ENCODE data around the gene SLC35G6.
A peak's percentile ranks its signal among the peaks of the same experiment; 100 is the strongest.
"Not testable (repeated sequence)": the region's sequence is repeated elsewhere in the genome, so short reads cannot be mapped to it uniquely, and the experiment has no call there.

The SLC35G6 gene

DNA sequence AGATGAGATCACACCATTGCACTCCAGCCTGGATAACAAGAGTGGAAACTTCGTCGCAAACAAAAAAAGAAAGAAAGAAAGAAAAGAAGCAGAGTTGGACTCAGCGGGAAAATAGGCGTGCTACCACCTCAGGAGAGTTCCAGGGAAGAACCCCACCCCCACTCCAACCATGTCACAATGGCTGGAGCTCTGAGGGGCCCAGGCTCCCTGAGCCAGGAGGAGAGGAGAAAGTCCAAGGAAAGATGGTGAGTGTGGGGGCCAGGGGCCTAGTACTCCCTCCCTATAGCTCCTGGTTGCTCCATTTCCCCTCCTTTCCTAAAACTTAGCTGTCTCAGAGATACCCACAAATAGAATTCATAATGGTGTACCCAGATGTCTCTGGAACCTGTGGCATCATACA, at the start of gene SLC35G6:
TSS of gene SLC35G6 (plus strand) at position 172 of the 400 bp plus-strand sequence. CDS start at position 243, 71 bp downstream.
- not testable (repeated sequence) for DNase-seq

GRCh38 chr17:7432296-7432695, 49.0 kb upstream of the SLC35G6 start:
- DNase-seq = no peak

DNA sequence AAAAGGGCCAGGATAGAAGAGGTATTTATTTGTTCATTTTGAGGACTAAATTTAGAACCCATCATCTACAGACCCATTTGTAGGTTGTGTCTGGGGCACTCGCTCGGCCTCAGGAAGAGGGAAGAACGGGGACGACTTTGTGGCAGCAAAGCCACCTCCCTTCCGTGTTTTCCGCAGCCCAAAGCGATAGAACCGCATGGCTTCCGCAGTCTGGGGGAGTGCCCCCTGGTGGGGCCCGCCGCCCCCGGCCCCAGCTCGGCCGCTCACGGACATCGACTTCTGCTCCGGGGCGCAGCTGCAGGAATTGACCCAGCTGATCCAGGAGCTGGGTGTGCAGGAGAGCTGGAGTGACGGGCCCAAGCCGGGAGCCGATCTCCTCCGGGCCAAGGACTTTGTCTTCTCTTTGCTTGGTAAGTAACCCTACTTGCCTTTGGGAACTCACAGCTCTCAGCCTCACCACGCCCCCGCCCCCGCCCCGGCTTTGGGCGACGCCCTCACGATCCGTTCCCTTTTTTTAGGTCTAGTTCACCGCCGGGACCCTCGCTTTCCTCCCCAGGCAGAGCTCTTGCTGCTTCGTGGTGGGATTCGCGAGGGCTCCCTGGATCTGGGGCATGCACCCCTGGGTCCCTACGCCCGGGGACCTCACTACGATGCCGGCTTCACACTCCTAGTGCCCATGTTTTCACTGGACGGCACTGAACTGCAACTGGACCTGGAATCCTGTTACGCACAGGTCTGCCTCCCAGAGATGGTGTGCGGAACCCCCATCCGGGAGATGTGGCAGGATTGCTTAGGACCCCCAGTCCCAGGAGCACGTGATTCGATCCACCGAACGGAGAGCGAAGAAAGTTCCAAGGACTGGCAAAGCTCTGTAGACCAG, 45.3 kb upstream of the SLC35G6 start:
- DNase-seq = peak; percentile 57 to 60

GRCh38 chr17:7436556-7437368, 44.5 kb upstream of the SLC35G6 start:
- peak; percentile 74 to 78 for DNase-seq

- DNase-seq = no peak
These were observed 43.8 kb upstream of the SLC35G6 start for GRCh38 chr17:7437369-7437863.

GRCh38 chr17:7437950-7438614, 43.2 kb upstream of the SLC35G6 start:
- peak; percentile 55 to 64 for DNase-seq

DNA sequence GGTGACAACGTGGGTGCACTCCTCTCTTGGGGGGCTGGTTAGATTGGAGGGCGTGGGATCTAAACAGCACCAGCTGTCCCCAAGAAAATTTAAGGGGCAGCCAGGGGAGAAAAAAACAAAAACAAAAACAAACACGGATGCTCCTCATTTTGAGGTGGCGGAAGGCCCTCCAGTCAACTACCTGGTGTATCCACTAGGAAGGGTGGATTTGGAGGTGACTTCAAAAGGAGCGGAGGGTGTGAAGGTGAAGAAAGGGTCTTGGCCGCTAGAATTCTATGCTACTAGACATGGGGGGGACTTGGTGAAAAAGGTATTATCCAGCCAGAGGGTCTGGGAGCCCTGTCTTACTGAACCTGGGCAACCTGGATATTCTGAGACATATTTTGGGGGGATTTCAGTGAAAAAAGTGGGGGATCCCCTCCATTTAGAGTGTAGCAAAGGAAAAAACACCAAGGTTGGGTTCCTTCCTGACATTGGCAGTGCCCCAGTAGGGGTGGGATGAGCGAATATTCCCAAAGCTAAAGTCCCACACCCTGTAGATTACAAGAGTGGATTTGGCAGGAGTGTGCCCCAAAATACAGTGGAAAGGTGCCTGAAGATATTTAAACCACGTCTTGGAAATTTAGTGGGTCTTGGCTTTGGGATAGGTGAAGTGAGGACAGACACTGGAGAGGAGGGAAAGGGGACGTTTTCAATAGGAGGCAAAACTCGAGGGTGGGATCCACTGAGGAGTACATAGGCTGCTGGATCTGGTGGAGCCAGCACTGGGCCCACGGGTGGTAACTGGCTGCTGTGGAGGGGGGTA, 42.4 kb upstream of the SLC35G6 start:
- DNase-seq = no peak

DNA sequence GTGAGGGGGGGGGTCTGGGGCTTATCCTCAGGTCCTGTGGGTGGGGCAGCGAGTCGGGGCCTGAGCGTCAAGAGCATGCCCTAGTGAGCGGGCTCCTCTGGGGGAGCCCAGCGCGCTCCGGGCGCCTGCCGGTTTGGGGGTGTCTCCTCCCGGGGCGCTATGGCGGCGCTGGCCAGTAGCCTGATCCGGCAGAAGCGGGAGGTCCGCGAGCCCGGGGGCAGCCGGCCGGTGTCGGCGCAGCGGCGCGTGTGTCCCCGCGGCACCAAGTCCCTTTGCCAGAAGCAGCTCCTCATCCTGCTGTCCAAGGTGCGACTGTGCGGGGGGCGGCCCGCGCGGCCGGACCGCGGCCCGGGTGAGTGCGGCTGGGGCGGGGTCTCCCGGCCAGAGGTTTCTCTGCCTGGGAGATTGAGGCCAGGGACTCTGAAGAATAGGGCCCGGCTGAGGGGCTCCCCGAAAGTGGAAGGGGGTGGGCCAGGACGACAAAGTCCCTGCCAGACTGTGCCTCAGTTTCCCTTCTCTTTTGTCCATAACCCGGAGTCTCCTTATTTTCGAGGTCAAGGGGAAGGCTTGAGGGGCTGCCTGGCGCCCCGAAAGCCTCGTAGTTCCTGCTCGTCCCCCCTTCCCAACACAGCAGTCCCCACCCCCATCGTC, 41.7 kb upstream of the SLC35G6 start, which contains the start of gene FGF11:
TSS of gene FGF11 (plus strand) at position 51 of the 651 bp plus-strand sequence. CDS start at position 160, 109 bp downstream.
- no peak for DNase-seq

DNA sequence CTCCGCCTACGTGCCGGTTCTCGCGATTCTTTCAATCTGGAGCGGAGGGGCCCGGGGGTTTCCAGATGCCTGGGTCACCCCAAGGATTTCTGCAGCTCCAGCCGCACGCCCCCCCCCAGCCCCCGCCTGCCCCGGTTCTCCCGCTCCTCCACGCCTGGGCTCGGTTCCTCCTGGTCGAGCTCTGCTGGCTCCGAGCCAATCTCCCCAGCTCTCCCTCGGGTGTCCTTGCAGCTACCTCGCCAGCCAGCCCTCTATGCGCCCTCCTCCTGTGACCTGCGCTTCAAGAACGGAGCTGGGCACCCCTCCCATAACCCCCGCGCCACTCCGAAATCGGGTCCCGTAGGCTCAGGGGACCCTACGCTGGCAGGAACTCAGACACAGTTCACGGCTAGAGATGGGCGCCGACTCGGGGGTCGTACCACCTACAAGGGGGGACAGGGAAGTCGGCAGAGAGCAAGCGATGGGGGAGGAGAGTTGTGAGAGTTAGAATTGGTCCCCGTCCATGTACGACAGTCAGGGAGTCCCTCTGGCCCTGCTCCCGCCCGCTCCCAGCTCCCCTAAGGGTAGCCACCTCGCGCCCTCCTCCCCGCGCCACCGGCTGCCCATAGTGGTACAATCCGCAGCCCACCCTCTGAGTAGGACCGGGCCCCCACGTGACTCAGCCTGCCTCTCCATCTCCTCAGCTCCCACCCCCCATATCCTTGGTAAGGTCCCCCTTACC, 41.0 kb upstream of the SLC35G6 start:
- peak; percentile 21 to 35 for DNase-seq

- DNase-seq = no peak
These were observed 40.4 kb upstream of the SLC35G6 start for GRCh38 chr17:7440834-7441195.

GRCh38 chr17:7441266-7441665, 40.0 kb upstream of the SLC35G6 start:
- DNase-seq = no peak

DNA sequence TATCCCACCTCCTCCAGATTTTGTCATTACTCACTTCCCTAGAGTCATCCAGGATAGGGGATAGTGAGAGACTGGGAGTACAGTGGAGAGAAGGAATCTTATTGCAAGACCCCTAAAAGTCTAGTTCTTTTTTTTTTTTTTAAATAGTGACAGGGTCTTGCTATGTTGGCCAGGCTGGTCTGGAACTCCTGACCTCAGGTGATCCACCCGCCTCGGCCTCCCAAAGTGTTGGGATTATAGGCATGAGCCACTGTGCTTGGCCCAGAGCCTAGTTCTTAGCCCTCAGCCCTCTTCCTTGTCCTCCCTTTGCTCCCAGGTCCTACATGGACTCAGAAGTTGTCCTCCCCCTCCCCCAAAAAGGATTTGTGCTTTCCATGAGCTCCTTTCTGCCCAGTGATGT, 39.1 kb upstream of the SLC35G6 start:
- DNase-seq = no peak

GRCh38 chr17:7443499-7444485, 37.5 kb upstream of the SLC35G6 start:
- DNase-seq = no peak

- DNase-seq = no peak
These were observed 36.3 kb upstream of the SLC35G6 start, which contains the start of gene CHRNB1 for GRCh38 chr17:7444682-7445618. TSS of gene CHRNB1 (plus strand) at chr17:7445061. CDS start at chr17:7445128, 67 bp downstream.

GRCh38 chr17:7445619-7445968, 35.7 kb upstream of the SLC35G6 start:
- DNase-seq = peak in 1 of 2 donors; percentile 22

- no peak for DNase-seq
These were observed 32.8 kb upstream of the SLC35G6 start for GRCh38 chr17:7448461-7448860.

- DNase-seq = no peak
These were observed 21.2 kb upstream of the SLC35G6 start for GRCh38 chr17:7459961-7460545.

Measured in activated CD4-positive, alpha-beta T cell treated with anti-CD3 and anti-CD28 coated beads for 4 hours (primary cell).